GM10248 (cell line): Measurements from ENCODE around the gene COL16A1.

Source experiments
- CTCF ChIA-PET: fragments of 300-600 bp; sonication (Branson Sonifier 250); formaldehyde crosslinking; extraction: SDS; loops from one replicate; lab custom pipeline; 2021; ENCODE audit warnings: antibody characterized with exemption; lab: Yijun Ruan, JAX
- POLR2A ChIA-PET: fragments of 350-650 bp; sonication (Branson Sonifier 250); formaldehyde crosslinking; extraction: SDS; loops from one replicate; lab custom pipeline; 2020; ENCODE audit warnings: antibody characterized with exemption; lab: Yijun Ruan, JAX
- DNase-seq: peaks from one replicate; pipeline ENCODE4 v3.0.0; 2012; ENCODE audit errors: extremely low spot score
- CTCF ChIP-seq: IDR thresholded peaks from 2 replicates; pipeline ENCODE4 v1.5.1; 2012; ENCODE audit warnings: mild to moderate bottlenecking, low read depth; ENCODE audit errors: extremely low read depth, missing control alignments, control extremely low read depth

The COL16A1 gene

GRCh38 chr1:31745096-31745945 lies 41.5 kb upstream of the COL16A1 start:
- CTCF ChIA-PET: interaction anchor here (0.8 to 6.2 kb wide), 26 partner anchors 9 to 196 kb away, joined by 3 to 67 read pairs (median 5); partner anchors contain the start of gene COL16A1
- POLR2A ChIA-PET: interaction anchor here (0.6 kb wide), 1 partner anchor 552 kb away, joined by 3 read pairs; no protein-coding TSS in a partner anchor
- TF ChIP-seq CTCF: peak; percentile 74
- DNase-seq: peak; percentile 87

- ChIA-PET POLR2A (no interaction called here), CTCF (interaction anchor here (1.1 to 6.2 kb wide), 9 partner anchors 9 to 152 kb away, joined by 3 to 67 read pairs (median 7); no protein-coding TSS in a partner anchor)
- TF ChIP-seq CTCF: no peak
- DNase-seq: peak; percentile 77
Observed at GRCh38 chr1:31744165-31744888, 40.5 kb upstream of the COL16A1 start.

GRCh38 chr1:31742462-31743212 lies 38.8 kb upstream of the COL16A1 start:
- CTCF ChIA-PET: interaction anchor here (1.4 to 1.8 kb wide), 4 partner anchors 8 to 78 kb away, joined by 3 to 7 read pairs (median 4); no protein-coding TSS in a partner anchor
- no peak for DNase-seq
- no peak for TF ChIP-seq CTCF
- POLR2A ChIA-PET: no interaction called here

- DNase-seq: no peak
- CTCF ChIA-PET: no interaction called here
- POLR2A ChIA-PET: no interaction called here
- no peak for TF ChIP-seq CTCF
Observed at GRCh38 chr1:31739346-31739745, 35.5 kb upstream of the COL16A1 start.

GRCh38 chr1:31736675-31737074 lies 32.9 kb upstream of the COL16A1 start:
- no peak for TF ChIP-seq CTCF
- DNase-seq: no peak
- POLR2A ChIA-PET: no interaction called here
- CTCF ChIA-PET: interaction anchor here (1.0 to 3.6 kb wide), 2 partner anchors 9 to 20 kb away, joined by 3 to 25 read pairs; no protein-coding TSS in a partner anchor
